GM19351 (cell line): Measurements from ENCODE around the gene CASP7.

Experiments used
- ATAC-seq: cut with Tn5 transposase; IDR thresholded peaks from one replicate; pipeline ENCODE4 v1.9.1; 2021; ENCODE audit warnings: mild to moderate bottlenecking, moderate library complexity; ENCODE audit not compliant: unreplicated experiment

CASP7 gene

DNA sequence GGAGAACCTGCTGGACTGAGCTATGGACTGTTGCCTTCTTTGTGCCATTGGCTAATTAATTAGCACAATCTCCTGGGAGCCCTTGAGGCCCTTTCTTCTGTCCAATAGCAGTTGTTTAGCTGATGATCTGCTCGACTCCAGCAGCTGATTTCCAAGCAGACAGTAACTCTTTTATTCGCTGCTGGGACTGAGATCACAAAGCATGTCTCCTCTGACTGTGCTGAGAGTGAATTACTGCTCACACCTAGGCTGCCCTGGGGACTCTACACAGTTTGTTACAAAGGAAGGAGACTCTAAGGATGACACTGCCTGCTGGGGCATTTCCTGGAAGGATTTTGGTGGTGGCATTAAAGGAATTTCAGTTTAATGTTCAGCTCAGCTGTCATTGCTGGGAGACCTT is 31.4 kb downstream of the CASP7 start:
- no peak for ATAC-seq

DNA sequence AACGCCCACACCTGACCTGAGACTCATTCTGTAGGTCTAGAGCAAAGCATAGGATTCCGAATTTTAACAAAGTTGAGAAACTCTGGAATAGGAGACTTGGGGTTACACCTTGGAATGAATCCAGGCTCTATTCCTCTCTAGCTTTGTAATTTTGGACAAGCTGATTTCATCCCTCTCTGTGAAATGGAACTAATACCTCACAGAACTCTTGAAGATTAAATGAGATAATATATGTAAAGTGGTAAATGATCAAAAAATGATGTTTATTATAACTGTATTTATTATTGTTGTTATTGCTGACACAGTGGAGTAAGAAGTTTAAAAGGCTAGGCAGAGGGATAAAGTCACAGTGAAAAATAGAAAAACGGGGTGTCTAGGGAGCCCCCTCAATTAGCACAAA is 32.3 kb downstream of the CASP7 start:
- ATAC-seq: no peak

DNA sequence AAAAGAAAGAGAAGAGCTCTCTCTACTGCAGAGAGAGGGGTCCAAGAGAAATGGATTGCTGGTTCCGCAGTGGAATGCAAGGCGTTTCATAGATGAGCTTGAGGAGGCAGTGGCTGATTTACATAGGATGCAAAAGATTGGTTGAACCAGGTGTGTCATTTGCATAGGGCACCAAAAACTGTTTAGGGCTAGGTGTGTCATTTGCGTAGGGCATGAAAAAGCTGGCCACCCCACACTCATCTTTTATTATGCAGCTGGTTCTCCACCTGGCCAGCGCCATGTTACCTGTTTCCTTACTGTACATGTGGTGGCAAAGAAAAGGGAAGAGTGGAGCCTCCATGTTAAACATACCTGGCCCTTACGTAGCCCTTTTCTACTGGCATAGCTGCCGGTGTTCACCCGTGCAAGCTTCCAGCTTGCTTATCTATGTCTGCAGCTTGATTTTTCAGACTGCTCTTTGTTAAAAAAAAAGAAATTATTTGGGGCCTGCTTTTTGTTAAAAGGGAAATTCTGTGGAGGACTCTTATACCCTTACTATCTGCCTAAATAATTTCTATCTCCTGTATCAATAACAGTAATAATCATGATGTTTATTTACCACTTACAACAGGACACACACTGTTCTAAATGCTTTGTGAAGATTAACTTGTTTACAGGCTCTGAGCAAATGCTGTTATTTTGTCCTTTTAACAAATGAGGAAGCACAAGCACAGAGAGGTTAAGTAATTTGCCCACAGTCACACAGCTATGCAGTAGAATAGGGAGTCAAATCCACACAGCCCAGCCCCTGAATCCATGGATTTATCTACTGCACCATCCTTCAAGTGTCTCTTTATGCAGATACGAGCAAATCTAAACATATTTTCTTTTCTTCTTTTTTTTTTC is 33.3 kb downstream of the CASP7 start:
- no peak for ATAC-seq

DNA sequence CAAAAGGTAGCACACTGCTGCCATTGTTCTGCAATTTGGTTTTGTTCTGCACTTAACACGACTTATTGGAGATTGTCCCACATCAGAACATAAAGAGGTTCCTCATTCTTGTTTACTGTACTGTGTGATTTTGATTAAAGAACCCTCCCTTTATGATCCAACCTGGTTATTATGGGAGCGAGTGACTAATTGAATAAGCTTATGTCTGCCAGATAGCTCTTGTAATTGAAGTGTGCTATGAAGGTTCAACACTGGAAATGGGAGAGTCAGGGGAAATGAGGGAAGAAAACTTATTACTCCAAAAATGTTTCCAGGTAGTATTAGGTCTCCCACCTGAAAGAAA is 33.9 kb downstream of the CASP7 start:
- no peak for ATAC-seq

DNA sequence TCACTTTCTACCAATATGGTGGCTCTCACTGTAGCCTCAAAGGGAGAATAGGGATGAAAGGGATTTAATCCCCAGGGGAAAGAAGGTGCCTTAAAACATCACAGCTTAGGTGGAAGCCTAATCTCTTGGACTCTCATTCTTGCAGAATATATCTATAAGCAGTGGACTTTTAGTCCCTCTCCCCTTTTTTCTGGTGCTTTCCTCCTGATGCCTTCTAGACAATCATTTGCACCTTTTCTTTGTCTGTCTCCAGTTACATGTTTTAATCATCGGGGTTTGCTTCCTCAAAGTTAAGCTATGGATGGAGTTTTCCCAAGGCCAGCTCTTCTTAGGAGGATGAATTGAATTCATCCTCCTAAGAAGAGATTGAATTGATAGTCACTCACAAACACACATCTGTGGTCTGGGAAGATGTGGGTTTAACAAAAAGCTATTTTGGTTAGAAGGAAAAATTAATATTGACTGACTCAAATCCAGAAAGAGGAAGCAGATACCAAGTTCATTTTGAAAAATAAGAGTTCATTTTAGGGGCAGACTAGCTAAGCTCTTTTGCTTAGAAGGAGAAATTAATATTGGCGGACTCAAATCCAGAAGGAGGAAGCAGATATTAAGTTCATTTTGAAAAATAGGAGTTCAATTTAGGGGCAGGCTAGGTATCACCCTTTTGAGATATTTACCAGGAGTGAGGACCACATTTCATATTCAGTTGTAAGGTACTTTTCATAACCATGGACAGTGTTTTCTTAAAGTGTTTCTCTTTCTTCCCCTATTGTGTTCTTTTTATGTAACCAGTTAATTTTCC is 36.6 kb downstream of the CASP7 start:
- no peak for ATAC-seq

DNA sequence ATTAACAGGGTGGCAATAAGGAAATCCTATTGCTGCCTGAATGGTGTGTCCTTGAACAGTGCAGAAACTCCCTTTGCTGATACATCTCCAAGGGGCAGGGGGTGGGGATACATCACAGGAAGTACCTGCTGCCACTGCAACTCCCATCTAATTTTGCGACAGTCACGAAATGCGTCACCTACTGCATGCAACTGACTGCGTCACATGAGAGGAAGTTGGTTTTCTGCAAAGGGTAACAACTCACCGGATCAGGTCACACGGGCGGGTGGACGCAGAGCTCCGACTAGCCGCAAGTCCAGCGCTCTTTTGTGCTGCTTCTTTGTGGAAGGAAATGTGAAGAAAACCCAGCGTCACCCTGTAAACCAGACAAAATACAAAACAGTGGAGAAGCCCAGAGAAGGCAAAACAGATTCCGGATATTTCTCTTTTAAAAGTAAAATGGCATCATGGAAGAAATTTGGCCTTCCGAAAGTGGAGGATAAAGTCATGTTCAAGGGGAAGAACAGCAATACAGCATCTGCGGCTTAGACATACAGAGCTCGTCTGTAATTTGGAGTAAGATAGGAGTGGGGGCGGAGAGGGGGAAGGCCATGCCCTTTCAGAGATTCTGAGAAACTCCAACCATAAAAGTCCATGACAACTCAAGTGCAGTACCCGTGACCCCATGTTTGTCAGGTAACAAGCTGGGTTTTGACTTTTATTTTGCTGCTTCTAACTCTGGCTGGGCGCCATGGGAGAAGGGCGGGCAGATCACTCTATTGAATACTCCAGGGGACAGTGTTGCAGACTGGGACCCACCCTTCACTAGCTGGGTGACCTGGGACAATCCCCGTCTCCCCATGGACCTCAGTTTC is 39.5 kb downstream of the CASP7 start:
- ATAC-seq: no peak

DNA sequence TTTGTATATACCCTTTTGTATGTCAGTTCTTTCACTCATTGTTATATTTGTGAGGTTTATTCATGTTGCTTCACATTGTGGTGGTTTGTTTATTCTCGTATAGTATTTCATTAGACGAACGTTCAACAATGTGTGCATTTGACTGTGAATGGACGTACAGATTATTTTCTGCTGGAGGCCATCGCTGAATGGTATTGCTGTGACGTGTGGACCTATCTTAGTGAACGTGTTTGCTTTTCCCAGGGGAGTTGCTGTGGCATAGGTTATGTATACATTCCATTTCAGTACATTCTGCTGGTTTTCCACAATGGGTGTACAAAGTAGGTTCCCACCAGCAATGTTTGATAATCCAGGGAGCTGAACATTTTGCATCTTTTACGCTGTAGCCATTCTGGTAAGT is 40.7 kb downstream of the CASP7 start:
- ATAC-seq: no peak

DNA sequence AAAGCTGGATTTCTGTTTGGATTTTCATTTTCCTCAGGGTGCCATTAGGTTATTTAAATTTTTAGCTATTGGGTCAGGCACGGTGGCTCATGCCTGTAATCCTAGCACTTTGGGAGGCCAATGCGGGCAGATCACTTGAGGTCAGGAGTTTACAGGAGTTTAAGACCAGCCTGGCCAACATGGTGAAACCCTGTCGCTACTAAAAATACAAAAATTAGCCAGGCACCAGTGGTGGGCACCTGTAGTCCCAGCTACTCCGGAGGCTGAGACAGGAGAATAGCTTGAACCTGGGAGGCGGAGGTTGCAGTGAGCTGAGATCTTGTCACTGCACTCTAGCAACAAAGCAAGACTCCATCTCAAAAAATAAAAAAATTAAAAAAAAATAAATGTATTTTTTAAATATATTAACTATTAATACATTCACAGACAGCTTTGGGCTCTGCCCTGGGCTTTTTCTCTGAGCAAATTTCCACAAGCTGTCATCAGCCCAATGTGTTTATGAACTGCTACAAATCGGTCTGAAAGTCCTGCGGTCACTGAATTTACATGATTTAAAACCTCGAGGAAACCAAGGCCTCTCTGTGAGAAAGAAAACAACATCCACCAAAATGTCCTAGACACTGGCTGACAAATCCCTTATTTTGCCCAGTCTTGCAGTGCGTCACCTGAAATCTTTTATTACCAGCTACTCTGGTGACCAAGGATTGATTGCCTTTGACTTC is 52.6 kb downstream of the CASP7 start:
- no peak for ATAC-seq

DNA sequence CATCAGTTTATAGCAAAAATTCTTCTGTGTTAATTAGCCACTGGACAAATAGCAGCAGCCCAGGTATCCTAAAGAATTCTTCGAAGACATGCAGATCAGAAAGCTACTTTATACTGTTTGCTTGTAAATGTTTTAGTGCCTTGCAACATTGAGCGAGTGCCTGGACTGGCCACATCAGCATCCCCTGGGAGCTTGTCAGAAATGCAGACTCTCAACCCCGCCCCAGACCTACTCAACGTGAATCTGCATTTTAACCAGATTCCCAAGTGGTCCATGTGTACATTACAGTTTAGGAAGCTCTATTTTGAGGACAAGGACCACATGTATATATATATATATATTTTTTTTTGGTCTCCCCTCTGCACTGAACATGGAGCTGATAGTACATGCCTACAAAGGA is 53.3 kb downstream of the CASP7 start:
- ATAC-seq: no peak

DNA sequence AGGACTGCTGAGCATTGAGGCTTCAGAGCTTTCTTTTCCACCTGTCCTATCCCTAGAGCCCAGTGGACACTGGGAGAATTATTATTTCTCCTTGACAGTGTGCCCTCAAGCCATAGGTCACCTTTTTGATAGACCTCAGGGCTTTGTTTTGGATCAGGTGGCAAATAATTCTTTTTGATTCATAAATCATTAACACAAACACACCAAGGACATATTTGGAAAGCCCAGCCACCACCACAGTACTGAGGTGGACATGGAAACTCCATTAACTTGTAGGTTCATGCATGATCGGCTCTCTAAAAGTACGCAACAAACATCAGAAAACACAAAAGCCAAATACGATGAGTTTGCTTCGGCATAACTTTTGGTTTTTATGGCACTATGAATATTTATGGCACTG is 53.9 kb downstream of the CASP7 start:
- no peak for ATAC-seq

DNA sequence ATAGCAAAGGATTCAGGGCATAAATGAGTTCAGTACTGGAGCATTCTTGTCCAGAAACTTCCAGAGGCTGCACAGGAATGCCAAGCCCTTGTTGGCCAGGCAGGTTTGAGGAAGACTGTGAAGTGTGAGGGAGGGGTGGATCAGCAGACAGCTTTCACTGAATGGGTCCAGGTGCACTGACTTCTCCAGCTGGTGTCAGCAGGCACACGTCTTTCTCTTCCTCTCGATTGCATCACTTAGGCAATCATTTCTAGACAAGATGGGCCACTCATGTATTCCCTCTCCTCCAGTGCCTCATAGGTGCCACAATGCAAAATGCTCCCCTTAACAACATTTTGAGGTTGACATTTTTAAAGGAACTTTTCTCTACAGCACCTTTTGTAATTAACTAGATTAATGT is 56.2 kb downstream of the CASP7 start:
- ATAC-seq: no peak

DNA sequence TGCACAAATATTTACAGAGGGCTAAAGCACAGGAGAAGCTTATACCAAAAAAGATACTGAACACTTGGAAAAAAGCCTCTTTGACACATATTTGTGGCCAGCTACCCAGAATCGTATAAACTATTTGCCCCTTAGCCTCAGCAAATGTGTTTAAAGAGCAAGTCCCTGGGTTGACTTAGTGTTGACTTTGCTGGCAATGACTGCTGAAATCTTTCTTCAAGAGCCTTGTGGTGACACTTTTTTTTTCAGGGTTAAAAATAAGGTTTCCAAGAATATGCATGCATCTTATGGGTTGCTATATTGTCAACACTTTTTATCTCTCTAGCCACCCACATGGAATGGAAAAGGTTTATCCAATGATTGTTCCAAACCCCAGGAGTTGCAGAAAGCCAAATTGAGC is 56.9 kb downstream of the CASP7 start:
- ATAC-seq: no peak

DNA sequence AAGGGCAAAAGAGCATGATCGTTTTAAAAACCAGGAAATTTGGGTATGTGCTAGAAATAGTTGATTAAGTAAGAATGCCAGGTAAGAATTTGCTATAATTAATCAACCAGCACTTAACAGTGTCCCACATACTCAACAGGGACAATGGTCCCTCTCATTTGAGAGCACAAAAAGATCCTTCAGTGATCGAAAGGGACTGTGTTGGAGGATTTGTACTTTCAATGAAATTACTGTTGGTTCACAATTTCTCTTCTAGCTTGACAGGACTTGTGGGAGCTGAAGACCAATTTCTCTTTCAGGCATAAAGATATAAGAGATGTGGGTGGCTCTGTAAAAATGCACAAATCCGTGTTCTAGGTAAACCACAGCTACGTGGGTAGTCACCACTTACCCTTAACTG is 59.3 kb downstream of the CASP7 start:
- no peak for ATAC-seq

DNA sequence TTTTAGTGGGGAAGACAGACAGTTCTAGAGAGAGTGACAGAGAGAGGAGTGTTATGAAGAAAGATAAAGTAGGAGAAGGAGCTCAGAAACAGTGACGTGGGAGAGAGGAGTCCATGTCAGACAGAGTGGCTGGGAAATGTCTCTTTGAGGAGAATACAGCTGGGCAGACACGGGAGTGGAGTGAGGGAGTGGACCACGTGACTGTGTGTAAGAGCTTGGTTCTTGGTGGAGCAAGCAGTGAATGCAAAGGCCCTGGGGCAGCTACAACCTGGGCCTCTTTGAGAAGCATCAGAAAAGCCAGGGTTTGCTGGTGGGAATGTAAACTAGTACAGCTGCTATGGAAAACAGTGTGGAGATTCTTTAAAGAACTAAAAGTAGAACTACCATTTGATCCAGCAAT is 59.9 kb downstream of the CASP7 start:
- no peak for ATAC-seq

DNA sequence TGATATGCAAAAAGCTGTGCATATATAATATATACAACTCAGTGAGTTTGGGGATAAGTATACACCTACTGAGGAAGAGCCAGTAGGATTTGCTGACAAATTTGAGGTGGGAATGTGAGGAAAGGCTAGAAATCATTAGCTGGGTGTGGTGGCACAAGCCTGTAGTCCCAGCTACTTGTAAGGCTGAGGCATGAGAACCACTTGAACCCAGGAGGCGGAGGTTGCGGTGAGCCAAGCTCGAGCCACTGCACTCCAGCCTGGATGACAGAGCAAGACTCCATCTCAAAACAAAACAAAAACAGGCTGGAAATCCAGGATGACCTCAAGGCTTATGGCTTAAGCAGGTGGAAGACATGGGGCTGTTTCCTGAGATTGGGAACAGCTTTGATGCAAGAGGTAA is 61.1 kb downstream of the CASP7 start:
- ATAC-seq: no peak

DNA sequence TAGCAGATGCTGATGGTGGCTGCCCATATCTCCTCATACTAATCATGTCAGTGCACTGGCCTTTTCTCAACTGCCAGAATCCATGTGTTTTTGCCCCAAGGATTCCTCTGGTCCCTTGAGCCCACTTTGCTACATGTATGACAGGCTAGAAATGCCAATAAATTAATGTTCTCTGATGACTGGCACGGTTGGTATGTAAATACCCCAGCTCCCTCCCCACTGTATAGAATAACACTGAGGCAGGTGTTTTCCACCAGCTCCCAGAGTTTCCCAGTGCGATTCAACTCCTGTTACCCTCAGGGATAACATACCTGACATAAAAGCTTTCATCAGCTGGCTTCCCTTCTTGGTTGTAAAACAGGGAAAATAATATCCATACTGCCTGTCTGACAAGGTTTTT is 62.8 kb downstream of the CASP7 start:
- ATAC-seq: no peak

DNA sequence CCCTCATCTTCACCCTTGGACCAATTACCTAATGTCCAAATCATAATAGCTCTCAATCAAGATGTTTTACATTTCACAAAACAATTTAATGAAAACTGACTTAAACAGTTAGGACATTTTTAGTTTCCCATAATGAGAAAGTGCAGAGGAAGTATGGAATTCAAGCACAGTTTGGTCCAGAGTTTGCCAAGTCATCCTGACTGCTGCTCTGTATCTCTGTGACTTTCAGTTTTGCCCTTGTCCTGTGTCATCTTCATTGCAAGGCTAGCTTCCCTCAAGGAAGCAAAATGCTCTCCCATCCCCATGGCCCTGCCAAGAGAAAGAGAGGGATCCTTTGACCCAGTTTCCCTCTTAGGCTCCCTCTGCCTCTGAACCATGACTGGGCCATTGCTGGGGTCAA is 63.9 kb downstream of the CASP7 start:
- no peak for ATAC-seq

DNA sequence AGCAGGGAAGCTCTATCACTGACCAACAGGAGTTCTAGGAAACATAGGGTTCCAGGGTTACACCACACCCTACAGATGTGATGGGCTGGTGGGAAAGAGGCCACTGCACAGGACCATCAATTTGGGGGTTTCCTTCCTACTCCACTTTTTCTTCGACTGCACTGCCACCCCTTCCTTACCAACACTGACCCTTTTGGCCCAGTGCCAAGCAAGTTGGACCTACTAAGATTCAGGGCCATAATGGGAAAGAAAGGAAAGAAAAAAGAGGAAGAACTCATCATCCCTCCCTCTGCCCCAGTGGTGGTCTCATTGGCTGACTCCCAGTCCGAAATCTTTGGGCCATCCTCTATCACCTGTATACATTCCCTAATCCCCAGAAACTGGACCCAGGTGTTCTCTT is 65.7 kb downstream of the CASP7 start:
- ATAC-seq: no peak

DNA sequence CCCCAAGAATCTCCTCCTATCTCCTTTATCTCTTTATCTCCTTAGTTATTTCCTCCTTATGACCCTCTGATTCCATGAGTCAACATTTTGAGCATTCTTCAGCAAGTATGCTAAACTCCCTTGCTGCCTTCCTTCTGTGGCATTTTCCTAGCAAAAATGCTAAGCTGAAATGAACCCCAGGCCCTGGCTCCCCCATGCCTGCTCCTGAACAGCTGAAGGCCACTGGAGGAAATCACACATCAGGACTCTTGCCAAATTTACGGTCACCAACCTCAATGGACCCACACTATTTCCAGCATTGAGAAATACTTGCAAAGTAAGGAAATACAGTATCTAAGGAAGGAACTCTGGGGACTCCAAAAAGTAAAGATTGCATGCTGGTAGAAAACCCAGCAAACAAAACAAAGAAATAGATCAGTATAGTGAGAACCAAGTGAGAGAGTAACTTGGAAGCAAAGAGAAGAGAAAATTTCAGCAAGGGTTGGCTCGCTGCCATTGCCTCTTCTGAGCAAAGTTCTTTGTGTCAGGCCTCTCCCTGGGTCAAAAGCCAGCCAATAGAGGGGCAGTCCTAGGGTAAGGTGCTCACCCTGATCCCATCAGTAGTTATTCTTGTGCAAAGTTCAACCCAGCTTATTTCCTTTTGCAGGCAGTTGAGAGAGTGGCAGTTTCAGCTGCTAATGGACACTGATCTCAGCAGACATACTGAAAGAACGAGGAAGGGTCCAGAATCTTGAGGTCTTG is 66.7 kb downstream of the CASP7 start:
- no peak for ATAC-seq

DNA sequence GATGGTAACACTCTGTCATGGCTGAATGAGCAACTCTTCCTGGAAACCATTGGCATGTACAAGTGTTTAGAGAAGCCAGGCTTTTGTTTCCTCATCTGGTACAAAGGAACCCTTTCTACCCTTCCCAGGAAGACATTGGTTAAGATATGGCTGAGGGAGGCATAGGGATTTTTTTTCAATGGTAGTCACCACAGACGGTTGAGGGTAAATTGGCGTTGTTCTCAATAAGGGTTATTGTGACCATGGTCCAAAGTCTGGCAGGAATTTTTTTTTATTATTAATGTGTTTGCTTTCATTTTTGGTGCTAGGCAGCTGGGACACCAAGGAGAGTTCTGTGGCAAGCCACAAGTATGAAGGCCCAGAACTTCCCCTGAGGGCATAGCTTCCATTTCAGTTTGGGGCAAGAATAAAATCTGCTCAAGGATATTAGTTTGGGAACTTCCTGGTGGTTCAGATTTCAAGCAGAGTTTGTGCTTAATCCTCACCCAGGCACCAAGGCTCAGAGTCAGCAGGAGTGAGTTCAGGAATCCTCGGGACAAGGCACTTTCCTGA is 71.5 kb downstream of the CASP7 start, which contains the start of gene PLEKHS1:
PLEKHS1 (plus strand) TSS at position 502 of the 552 bp plus-strand sequence. CDS start 3,596 bp downstream, outside the sequence.
- ATAC-seq: no peak
